Neural progenitor cell (in vitro differentiated cells): ENCODE results near the gene SSBP3. TPM values are rescaled to one million over a fixed set of nuclear protein-coding genes. Genes with fewer than 3 reads are reported as not detected.

Experiments
- DNase-seq: peaks from one replicate; pipeline ENCODE4 v3.0.0-alpha.2; 2016; ENCODE audit warnings: low spot score
- H2AFZ ChIP-seq: fragments of 200-600 bp; sonication (generic); replicated peaks from 2 replicates; pipeline ENCODE4 v1.6.1; 2016; ENCODE audit warnings: antibody characterized with exemption
- H3F3A ChIP-seq: fragments of 200-600 bp; sonication (generic); 2 replicates; pipeline ENCODE4 v1.6.1; 2016; ENCODE audit warnings: antibody characterized with exemption, low read depth
- H3K27ac ChIP-seq: fragments of 200-600 bp; sonication (generic); 2 replicates; pipeline ENCODE4 v1.5.1; 2016; ENCODE audit warnings: mild to moderate bottlenecking
- H3K27me3 ChIP-seq: fragments of 200-600 bp; sonication (generic); 2 replicates; pipeline ENCODE4 v1.6.1; 2016; ENCODE audit warnings: mild to moderate bottlenecking, moderate library complexity
- H3K36me3 ChIP-seq: fragments of 200-600 bp; sonication (generic); 2 replicates; pipeline ENCODE4 v1.5.1; 2016
- H3K4me1 ChIP-seq: fragments of 200-600 bp; sonication (generic); 2 replicates; pipeline ENCODE4 v1.6.1; 2016; ENCODE audit warnings: mixed run types
- H3K4me2 ChIP-seq: fragments of 200-600 bp; sonication (generic); 2 replicates; pipeline ENCODE4 v1.6.1; 2016
- H3K4me3 ChIP-seq: fragments of 200-600 bp; sonication (generic); 2 replicates; pipeline ENCODE4 v1.5.1; 2016
- H3K79me2 ChIP-seq: fragments of 200-600 bp; sonication (generic); 2 replicates; pipeline ENCODE4 v1.6.1; 2016; ENCODE audit warnings: low read depth
- H3K9ac ChIP-seq: fragments of 200-600 bp; sonication (generic); 2 replicates; pipeline ENCODE4 v1.6.1; 2016
- H3K9me3 ChIP-seq: fragments of 200-600 bp; sonication (generic); 2 replicates; pipeline ENCODE4 v1.5.1; 2016; ENCODE audit warnings: low read depth
- H4K20me1 ChIP-seq: fragments of 200-600 bp; sonication (generic); 2 replicates; pipeline ENCODE4 v1.6.1; 2016; ENCODE audit warnings: low read depth
- H3K27ac Mint-ChIP-seq: 3 replicates; pipeline ENCODE4 v1.8.0; 2021; ENCODE audit warnings: mixed read lengths
- H3K27me3 Mint-ChIP-seq: 2 replicates; pipeline ENCODE4 v1.8.0; 2022; ENCODE audit warnings: low read depth, mild to moderate bottlenecking, inconsistent platforms, moderate library complexity, mixed read lengths; ENCODE audit not compliant: insufficient read depth
- H3K36me3 Mint-ChIP-seq: 3 replicates; pipeline ENCODE4 v1.8.0; 2021; ENCODE audit warnings: mixed read lengths
- H3K4me1 Mint-ChIP-seq: 3 replicates; pipeline ENCODE4 v1.8.0; 2021; ENCODE audit warnings: mixed read lengths
- H3K4me3 Mint-ChIP-seq: 3 replicates; pipeline ENCODE4 v1.8.0; 2021; ENCODE audit warnings: mild to moderate bottlenecking, moderate library complexity, mixed read lengths
- H3K9me3 Mint-ChIP-seq: 3 replicates; pipeline ENCODE4 v1.8.0; 2020; ENCODE audit warnings: mixed read lengths
- EZH2 ChIP-seq: fragments of 200-600 bp; sonication (generic); IDR thresholded peaks from 2 replicates; pipeline ENCODE4 v1.6.1; 2017; ENCODE audit warnings: antibody characterized with exemption, mild to moderate bottlenecking, moderate library complexity
- EZH2phosphoT487 ChIP-seq: fragments of 200-600 bp; sonication (generic); IDR thresholded peaks from 2 replicates; pipeline ENCODE4 v1.6.1; 2017; ENCODE audit warnings: antibody characterized with exemption
- total RNA-seq: library from RNA; depleted of rRNA; stranded (reverse); fragments of >200 nt; gene quantifications from 2 replicates; pipeline ENCODE4 v1.2.3, GENCODE V29; 2015; ENCODE audit warnings: low replicate concordance
- TF ChIP-seq, protein P1 (sequence below): fragments of 200-600 bp; sonication (generic); IDR thresholded peaks from 2 replicates; pipeline ENCODE4 v1.5.1; 2017; ENCODE audit warnings: antibody characterized with exemption, mild to moderate bottlenecking

Gene SSBP3
- total RNA-seq, 1 donor from 2014 or later, result 53.0 TPM

- no peak overlapping the region for H3K4me3 Mint-ChIP-seq
- H3K27ac ChIP-seq, result no peak overlapping the region
- no peaks in the 10 kb centered on the region for H3K27me3 ChIP-seq
- TF ChIP-seq EZH2, result no peak
- TF ChIP-seq, protein P1, sequence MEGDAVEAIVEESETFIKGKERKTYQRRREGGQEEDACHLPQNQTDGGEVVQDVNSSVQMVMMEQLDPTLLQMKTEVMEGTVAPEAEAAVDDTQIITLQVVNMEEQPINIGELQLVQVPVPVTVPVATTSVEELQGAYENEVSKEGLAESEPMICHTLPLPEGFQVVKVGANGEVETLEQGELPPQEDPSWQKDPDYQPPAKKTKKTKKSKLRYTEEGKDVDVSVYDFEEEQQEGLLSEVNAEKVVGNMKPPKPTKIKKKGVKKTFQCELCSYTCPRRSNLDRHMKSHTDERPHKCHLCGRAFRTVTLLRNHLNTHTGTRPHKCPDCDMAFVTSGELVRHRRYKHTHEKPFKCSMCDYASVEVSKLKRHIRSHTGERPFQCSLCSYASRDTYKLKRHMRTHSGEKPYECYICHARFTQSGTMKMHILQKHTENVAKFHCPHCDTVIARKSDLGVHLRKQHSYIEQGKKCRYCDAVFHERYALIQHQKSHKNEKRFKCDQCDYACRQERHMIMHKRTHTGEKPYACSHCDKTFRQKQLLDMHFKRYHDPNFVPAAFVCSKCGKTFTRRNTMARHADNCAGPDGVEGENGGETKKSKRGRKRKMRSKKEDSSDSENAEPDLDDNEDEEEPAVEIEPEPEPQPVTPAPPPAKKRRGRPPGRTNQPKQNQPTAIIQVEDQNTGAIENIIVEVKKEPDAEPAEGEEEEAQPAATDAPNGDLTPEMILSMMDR, result no peak
- TF ChIP-seq EZH2phosphoT487, result no peak
- H3K9ac ChIP-seq, result no peak overlapping the region
- H3K79me2 ChIP-seq, result peaks cover 94% of the 10 kb centered on the region
- no peak overlapping the region for H3K4me3 ChIP-seq
- peaks cover 62% of the 10 kb centered on the region for H3K4me1 Mint-ChIP-seq
- no peak for DNase-seq
- no peak overlapping the region for H3K4me2 ChIP-seq
- H3K4me1 ChIP-seq, result peaks cover 28% of the 10 kb centered on the region
- peaks cover 21% of the 10 kb centered on the region for H3K36me3 Mint-ChIP-seq
- no peaks in the 10 kb centered on the region for H3K9me3 ChIP-seq
- H3F3A ChIP-seq, result peaks cover 20% of the 10 kb centered on the region
- peaks cover 98% of the 10 kb centered on the region for H4K20me1 ChIP-seq
- H3K27ac Mint-ChIP-seq, result no peak overlapping the region
- no peak overlapping the region for H2AFZ ChIP-seq
- no peaks in the 10 kb centered on the region for H3K36me3 ChIP-seq
- H3K9me3 Mint-ChIP-seq, result no peaks in the 10 kb centered on the region
- H3K27me3 Mint-ChIP-seq, result no peaks in the 10 kb centered on the region
These were observed 55.8 kb downstream of the SSBP3 start for GRCh38 chr1:54350360-54350759.

GRCh38 chr1:54348700-54349021 is 57.5 kb downstream of the SSBP3 start:
- no peak overlapping the region for H3K4me2 ChIP-seq
- no peak for TF ChIP-seq EZH2
- TF ChIP-seq, protein P1, result no peak
- no peak for TF ChIP-seq EZH2phosphoT487
- Mint-ChIP-seq H3K4me1 (peaks cover 51% of the 10 kb centered on the region), H3K4me3 (no peak overlapping the region), H3K9me3 (no peaks in the 10 kb centered on the region), H3K36me3 (peaks cover 28% of the 10 kb centered on the region), H3K27me3 (no peaks in the 10 kb centered on the region), H3K27ac (no peak overlapping the region)
- DNase-seq, result no peak
- peaks cover 98% of the 10 kb centered on the region for H4K20me1 ChIP-seq
- H3K27ac ChIP-seq, result no peak overlapping the region
- H3K4me3 ChIP-seq, result no peak overlapping the region
- H3K4me1 ChIP-seq, result peaks cover 11% of the 10 kb centered on the region
- no peaks in the 10 kb centered on the region for H3K36me3 ChIP-seq
- peaks cover 93% of the 10 kb centered on the region for H3K79me2 ChIP-seq
- H2AFZ ChIP-seq, result no peak overlapping the region
- H3K27me3 ChIP-seq, result no peaks in the 10 kb centered on the region
- H3F3A ChIP-seq, result peaks cover 3% of the 10 kb centered on the region
- no peaks in the 10 kb centered on the region for H3K9me3 ChIP-seq
- no peak overlapping the region for H3K9ac ChIP-seq

DNA sequence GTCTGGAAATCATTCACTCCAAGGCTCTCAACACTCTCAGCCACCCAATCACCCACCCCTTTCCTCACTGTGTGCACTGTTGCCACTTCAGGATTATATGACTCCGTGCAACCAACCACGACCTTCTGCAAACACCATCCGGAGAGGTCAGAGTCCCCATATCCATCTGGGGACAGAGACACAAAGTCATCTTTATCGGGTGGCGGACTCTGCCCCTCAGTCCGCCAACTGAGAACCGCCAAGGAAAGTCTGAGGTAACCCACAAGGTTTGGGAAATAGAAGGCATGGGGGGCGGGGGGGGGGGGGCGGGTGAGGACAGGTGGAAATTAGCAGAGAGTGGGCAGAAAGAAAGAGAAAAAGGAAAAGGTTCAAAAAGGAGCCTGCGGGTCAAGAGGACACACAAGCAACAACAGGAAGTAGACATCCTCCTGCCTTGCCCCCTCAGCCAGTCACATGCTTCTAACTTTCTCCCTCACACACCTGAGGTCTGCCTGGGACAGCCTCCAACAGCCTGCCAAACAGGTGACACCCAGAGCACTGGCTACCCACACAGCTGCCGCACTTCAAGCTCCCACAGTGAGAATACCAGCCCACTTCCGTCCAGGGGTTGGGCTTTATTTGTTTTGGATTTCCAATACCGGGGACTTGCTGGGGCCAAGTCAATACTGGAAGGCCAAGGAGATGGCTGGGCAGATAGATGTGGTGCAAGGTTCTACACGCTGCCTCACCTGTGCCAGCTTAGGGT is 58.1 kb downstream of the SSBP3 start:
- Histone ChIP-seq H2AFZ (no peak overlapping the region), H3K4me2 (no peak overlapping the region), H3K79me2 (peaks cover 93% of the 10 kb centered on the region), H3K27me3 (no peaks in the 10 kb centered on the region), H3K4me3 (no peak overlapping the region), H3K4me1 (peaks cover 8% of the 10 kb centered on the region), H3K9ac (no peak overlapping the region), H3F3A (no peaks in the 10 kb centered on the region), H4K20me1 (peaks cover 98% of the 10 kb centered on the region), H3K9me3 (no peaks in the 10 kb centered on the region), H3K36me3 (no peaks in the 10 kb centered on the region), H3K27ac (no peak overlapping the region)
- Mint-ChIP-seq H3K9me3 (no peaks in the 10 kb centered on the region), H3K4me3 (no peak overlapping the region), H3K36me3 (peaks cover 30% of the 10 kb centered on the region), H3K27me3 (no peaks in the 10 kb centered on the region), H3K4me1 (peaks cover 52% of the 10 kb centered on the region), H3K27ac (peak overlapping the region; percentile 46)
- no peak for TF ChIP-seq EZH2
- TF ChIP-seq, protein P1, result no peak
- TF ChIP-seq EZH2phosphoT487, result no peak
- no peak for DNase-seq
